ENCODE results near the gene CACNB1.

The CACNB1 gene

GRCh38 chr17:39231591-39232551 is 34.4 kb upstream of the CACNB1 start:
- no peak overlapping the region for H3K4me3 ChIP-seq (ENCODE audit: low read depth, low read length)
- DNase-seq (ENCODE audit: low read depth), result peak; percentile 44
- TF ChIP-seq CTCF (conservative IDR thresholded peaks at IDR 0.05; ENCODE audit: low read depth, low read length), result peak; percentile 86

- no peak for TF ChIP-seq CTCF (conservative IDR thresholded peaks at IDR 0.05; ENCODE audit: low read depth, low read length)
- no peak for DNase-seq (ENCODE audit: low read depth)
- no peak overlapping the region for H3K4me3 ChIP-seq (ENCODE audit: low read depth, low read length)
These were observed 33.7 kb upstream of the CACNB1 start for GRCh38 chr17:39231091-39231561.

- no peak for TF ChIP-seq CTCF (conservative IDR thresholded peaks at IDR 0.05; ENCODE audit: low read depth, low read length)
- no peak overlapping the region for H3K4me3 ChIP-seq (ENCODE audit: low read depth, low read length)
- no peak for DNase-seq (ENCODE audit: low read depth)
These were observed 32.9 kb upstream of the CACNB1 start for GRCh38 chr17:39230361-39230760.

GRCh38 chr17:39229274-39229913 is 31.9 kb upstream of the CACNB1 start:
- no peak for TF ChIP-seq CTCF (conservative IDR thresholded peaks at IDR 0.05; ENCODE audit: low read depth, low read length)
- H3K4me3 ChIP-seq (ENCODE audit: low read depth, low read length), result no peak overlapping the region
- peak; percentile 58 for DNase-seq (ENCODE audit: low read depth)

GRCh38 chr17:39227364-39227919 is 30.0 kb upstream of the CACNB1 start:
- no peak overlapping the region for H3K4me3 ChIP-seq (ENCODE audit: low read depth, low read length)
- TF ChIP-seq CTCF (conservative IDR thresholded peaks at IDR 0.05; ENCODE audit: low read depth, low read length), result no peak
- DNase-seq (ENCODE audit: low read depth), result no peak

GRCh38 chr17:39225959-39226683 is 28.7 kb upstream of the CACNB1 start:
- DNase-seq (ENCODE audit: low read depth), result peak; percentile 22
- no peak for TF ChIP-seq CTCF (conservative IDR thresholded peaks at IDR 0.05; ENCODE audit: low read depth, low read length)
- H3K4me3 ChIP-seq (ENCODE audit: low read depth, low read length), result peak overlapping the region; percentile 33

Measured in choroid plexus epithelial cell (primary cell).